Tongue (tissue), 2 donors: ENCODE measurements around the gene TLNRD1. TPM values are rescaled to one million over a fixed set of nuclear protein-coding genes. Genes with fewer than 3 reads are reported as not detected.

Experiments
- DNase-seq: peaks from one replicate; pipeline ENCODE4 v3.0.0-alpha.2; 2015
- total RNA-seq: library from RNA; depleted of rRNA; stranded (reverse); fragments of >200 nt; gene quantifications from one replicate; pipeline ENCODE4 v1.2.3, GENCODE V29; 2014

Gene TLNRD1
- total RNA-seq, 1 donor from 2014 or later: 12.7 TPM

GRCh38 chr15:80977627-80978036, 23.1 kb upstream of the TLNRD1 start:
- DNase-seq: peak; percentile 81

DNA sequence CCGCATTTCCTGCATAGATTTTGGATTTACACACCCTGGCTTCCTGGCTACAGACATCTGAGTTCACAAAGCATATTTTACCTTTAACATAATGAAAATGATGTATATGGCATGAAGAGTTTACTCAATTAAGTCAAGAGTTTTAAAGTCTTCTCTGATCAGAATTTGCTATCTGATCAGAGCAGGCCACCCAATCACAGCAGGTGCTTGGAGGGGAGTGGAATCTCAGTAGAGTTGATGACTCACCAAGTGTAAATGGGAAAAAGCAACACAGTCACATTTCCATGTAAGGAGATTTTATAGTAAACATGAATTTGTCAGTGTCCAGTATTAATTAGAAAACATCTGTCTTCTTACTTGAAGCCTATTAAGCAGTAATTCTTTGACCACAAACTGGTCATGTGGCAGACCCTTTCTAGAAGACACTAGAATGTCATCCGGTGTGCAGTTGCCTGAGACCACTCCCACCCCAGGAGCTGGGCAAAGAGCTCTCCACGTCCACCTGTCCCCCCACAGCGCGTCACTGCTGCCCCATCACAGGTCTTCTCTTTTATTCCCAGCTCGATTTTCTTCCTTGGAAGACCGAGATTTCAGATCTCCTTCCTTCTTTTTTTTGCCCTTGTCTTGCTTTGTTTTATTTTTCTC, 21.9 kb upstream of the TLNRD1 start:
- DNase-seq: no peak

DNA sequence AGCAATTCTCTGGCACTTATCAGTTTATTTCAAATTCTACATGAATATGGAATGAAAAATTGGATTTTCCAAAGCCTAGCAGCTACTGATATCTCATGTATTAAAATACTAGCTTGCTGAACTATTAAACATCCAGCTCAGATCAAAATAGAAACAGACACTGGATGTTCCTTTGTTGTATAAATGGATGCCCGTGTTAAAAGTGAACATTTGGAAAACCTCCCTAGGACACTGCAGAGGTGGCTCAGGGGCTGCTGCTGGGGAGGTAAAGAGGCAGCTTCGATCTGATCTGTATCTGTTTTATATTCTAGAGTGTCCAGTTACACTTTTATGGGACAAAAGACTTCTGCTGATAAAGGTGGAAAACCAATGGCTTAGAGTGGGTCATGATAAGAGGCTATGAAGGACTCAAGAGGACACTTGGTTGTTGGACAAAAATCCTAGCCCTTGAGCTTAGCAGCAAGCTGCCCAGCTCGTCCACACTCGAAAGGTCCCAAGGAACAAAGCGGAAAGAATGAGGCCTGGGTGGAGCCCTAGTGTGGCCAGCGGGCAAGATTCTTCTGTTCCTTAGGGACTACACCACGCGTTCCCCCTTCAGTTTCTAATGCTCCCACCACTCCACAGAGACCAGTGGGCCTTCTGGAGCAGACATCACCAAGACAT, 21.1 kb upstream of the TLNRD1 start:
- no peak for DNase-seq

DNA sequence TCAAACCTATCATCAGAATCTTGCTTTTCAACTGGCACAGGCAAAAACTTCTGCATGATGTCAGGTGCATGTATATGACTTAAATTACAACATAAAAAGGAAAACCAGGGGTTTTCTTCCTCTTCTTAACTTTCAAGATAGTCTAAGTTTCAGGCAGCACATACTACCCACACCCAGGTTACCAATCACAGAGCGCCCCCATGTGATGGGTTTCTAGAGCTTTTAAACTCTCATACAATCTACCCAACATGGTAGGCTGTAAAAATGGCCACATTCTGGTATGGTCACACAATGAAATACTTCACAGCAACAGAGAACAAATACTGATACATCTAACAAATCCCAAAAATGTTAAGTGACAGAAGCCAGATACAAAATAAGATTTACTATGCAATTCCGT, 18.5 kb upstream of the TLNRD1 start:
- no peak for DNase-seq

- no peak for DNase-seq
Measured at GRCh38 chr15:80982839-80983238, 17.9 kb upstream of the TLNRD1 start.

DNA sequence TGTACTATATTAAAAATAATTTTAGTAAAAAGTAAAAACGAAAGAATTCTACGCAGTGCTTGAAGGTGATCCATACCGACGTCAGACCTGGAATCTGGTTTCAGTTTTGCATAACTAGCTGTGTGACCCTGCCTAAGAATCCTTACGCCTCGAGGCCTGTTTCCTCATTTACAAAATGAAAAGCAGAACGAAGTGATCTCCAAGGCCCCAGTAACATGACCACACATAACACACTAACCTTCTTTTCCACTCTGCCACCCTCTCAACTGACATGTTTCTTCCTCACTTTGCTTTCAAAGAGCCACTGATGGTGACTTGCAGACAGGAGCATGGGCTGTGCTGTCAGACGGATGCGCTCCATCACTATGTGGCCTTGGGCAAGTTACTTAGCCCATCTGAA, 15.9 kb upstream of the TLNRD1 start:
- peak; percentile 29 for DNase-seq

DNA sequence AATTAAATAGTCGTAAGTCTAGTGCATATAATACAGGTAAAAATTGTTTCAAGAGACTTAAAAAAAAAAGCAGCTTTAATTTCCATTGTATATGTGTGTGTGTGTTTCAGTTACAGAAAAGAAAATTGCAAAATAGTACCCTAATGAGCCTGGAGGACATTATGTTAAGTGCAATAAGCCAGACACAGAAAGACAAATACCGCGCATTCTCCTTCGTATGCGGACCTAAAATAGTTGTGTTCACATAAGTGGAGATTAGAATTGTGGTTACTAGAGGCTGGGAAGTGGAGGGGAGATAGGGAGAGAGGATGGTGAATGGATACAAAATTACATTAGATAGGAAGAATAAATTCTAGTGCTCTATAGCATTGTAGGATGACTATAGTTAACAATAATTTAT, 14.7 kb upstream of the TLNRD1 start:
- no peak for DNase-seq

- DNase-seq: no peak
Measured at GRCh38 chr15:80986487-80986886, 14.2 kb upstream of the TLNRD1 start.

GRCh38 chr15:80988148-80988796, 12.5 kb upstream of the TLNRD1 start:
- DNase-seq: no peak

DNA sequence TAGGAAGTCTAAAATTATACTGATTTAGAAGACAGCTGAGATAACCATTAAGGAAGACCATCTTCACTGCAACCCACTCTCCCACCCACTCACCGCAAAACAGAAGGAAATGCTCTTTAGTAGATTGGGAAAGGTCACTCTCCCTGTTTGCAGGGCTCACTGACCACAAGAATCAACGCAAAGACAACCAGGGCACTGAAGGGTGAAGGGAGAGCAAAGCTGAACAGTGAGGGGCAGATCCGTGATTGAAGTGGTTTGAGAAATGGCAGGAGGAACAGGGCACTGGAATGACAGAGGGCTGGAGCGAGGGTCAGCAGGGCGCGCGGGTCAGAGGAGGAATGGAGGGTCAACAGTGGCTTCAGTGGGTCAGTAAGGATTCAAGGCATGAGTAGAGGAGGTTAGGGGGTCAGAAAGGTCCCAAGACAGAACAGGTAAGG, 11.6 kb upstream of the TLNRD1 start:
- no peak for DNase-seq

- DNase-seq: peak; percentile 99
Measured at GRCh38 chr15:80989518-80990478, 10.9 kb upstream of the TLNRD1 start, which contains the start of gene MESD. Gene MESD, minus strand, starts transcription at chr15:80989819. Its CDS starts 28 bp downstream, at chr15:80989791.

DNA sequence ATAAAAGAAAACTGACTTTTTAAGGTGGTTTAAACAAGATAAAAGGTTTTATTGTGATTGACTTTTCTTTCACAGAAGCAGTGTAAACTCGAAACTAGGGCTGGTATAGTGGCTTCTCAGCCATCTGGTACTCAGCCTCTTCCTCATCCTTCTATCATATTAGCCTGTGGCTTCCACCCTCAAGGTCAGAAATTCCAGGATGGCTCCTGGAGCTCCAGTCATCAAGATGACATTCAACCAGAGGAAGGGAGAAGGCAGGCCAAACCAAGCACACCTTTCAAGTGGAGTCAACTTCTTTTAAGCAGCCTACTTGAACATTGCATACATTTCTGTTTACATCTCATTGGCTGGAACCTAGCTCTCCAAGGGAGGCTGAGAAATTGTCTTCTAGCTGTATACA, 9.8 kb upstream of the TLNRD1 start:
- no peak for DNase-seq

- DNase-seq: peak; percentile 62
Measured at GRCh38 chr15:80991421-80991820, 9.3 kb upstream of the TLNRD1 start.

DNA sequence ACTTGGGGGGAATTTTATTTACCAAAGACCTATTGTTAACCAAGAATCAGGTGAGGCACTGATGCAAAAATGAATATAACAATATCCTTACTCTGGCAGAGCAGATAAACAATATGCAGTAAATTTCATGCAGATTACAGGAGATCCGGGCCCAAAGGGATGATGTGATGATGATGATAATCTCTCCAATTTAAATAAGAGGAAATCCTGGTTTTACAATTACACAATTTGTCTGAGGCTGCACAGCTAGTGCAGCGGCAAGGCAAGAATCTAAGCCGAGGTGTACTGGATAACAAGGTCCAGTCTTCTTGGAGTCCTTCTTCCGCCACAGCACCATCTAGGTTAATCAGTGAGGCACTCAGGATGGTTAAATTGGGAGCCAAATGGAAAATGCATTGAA, 8.7 kb upstream of the TLNRD1 start:
- no peak for DNase-seq

DNA sequence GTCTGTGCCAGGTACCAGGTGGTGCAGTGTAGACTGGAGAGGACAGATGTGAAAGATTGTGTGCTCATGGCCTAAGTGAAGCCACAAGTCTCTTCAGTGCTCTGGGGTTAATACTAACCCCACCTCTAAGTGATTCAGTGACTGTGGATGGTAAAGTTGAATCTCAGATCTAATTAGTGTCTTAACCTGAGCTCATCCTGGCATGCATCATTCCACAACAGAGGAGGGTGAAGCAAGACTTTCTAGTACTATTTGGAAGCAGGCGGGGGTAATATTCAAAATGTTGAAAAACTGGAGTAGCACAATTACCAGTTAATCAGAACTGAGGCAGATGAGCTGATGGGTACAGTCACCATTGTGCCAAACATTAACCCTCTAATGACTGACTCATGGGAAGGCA, 8.3 kb upstream of the TLNRD1 start:
- DNase-seq: no peak

- DNase-seq: no peak
Measured at GRCh38 chr15:80996247-80996646, 4.5 kb upstream of the TLNRD1 start.

- DNase-seq: no peak
Measured at GRCh38 chr15:80997692-80998091, 3.0 kb upstream of the TLNRD1 start.

DNA sequence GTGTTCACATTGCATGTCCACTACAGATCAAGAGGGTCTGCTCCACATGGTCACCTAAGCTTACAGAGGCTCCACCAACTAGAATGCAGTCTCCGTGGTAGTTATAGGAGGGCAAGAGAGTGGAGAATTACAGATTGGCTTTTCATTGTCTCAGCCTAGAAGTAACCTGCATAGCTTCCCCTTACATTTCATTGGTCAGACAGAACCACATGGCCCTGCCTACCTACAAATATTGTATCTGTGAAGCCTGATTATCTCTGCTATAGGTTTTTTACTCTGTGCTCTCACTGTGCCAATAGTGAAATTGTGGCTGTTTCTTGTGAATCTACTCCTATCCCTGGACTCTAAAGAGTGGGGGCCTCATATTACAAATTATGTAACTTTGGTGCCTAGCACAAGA, 2.5 kb upstream of the TLNRD1 start:
- no peak for DNase-seq

- no peak for DNase-seq
Measured at GRCh38 chr15:80999623-81000036, 1.1 kb upstream of the TLNRD1 start.

DNA sequence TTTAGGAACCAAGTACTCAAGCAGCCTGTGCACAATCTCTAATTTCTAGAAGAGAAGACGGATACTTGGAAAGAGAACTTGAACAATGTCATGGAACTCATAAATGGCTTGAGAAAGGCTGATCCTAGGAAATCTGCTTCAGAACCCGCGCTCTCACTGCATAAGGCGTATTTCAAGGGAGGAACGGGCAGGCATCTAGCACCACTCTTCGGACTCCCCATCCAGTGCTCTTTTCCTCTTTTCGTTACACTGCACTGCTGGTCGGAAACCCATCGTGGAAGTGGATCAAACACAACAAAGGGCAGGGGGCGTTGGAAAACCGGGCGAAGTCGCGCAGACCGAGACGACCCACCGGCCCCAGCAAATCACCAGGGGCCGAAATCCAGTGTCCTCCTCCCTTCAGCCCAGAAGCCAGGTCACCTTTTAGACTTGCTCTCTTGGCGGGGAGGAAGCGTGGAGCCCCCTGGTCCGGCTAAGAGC, 539 bp upstream of the TLNRD1 start:
- DNase-seq: no peak

GRCh38 chr15:81001152-81002008, 657 bp downstream of the TLNRD1 start:
- peak; percentile 63 for DNase-seq
